T-helper 17 cell (primary cell): ENCODE data around the gene ARIH1. TPM values are rescaled to one million over a fixed set of nuclear protein-coding genes. Genes with fewer than 3 reads are reported as not detected.
A peak's percentile ranks its signal among the peaks of the same experiment; 100 is the strongest.

Experiments
- ATAC-seq: fragments of 150-1000 bp; cut with Tn5 transposase; 2 replicates; pipeline ENCODE4 v1.10.0; 2021; ENCODE audit warnings: mild to moderate bottlenecking, moderate library complexity
- DNase-seq, 3 donors: peaks; one replicate each; pipeline versions ENCODE4 v3.0.0 to v3.0.0-alpha.2; 2020 to 2021
- H3K9me3 ChIP-seq: one replicate; pipeline ENCODE4 v1.7.0; 2013; ENCODE audit warnings: low read length, mild to moderate bottlenecking; ENCODE audit not compliant: control insufficient read depth, poor library complexity, severe bottlenecking
- H3K27ac Mint-ChIP-seq: one replicate; pipeline ENCODE4 v1.8.0; 2022; ENCODE audit warnings: mild to moderate bottlenecking, moderate library complexity, mixed read lengths
- H3K27me3 Mint-ChIP-seq: one replicate; pipeline ENCODE4 v1.8.0; 2022; ENCODE audit warnings: mixed read lengths
- H3K36me3 Mint-ChIP-seq: one replicate; pipeline ENCODE4 v1.8.0; 2022; ENCODE audit warnings: low read depth, mixed read lengths
- H3K4me1 Mint-ChIP-seq: one replicate; pipeline ENCODE4 v1.8.0; 2022; ENCODE audit warnings: mild to moderate bottlenecking, mixed read lengths
- H3K4me3 Mint-ChIP-seq: one replicate; pipeline ENCODE4 v1.8.0; 2022; ENCODE audit warnings: mild to moderate bottlenecking, moderate library complexity, mixed read lengths
- total RNA-seq, 4 donors: library from RNA in 2 of 4; stranded (reverse) in 2 of 4; gene quantifications; one replicate each; pipeline ENCODE4 v1.2.3 and lab custom pipeline; 2022 to 2026

ARIH1 gene
- total RNA-seq, 2 donors from 2014 or later = 202 to 238 TPM

DNA sequence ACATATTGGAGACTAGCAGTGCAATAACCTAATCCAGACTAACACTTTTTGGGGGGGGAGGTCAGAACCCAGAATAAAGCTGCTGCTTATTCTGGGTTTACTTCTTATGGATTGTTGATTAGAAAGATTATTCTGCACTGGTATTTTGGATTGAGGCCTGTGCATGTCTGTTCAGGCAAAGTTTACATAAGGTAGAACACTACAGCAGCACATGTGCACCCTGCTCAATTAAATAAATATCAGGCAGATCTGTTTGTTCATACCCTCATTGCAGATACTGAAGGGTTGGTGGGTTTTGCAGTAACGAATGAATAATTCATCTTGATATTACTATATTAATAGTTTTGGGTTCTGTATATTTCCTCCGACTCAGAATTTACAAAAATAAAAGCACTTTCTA is 19.1 kb downstream of the ARIH1 start:
- DNase-seq = no peak
- H3K4me3 Mint-ChIP-seq = no peak overlapping the region
- no peaks in the 10 kb centered on the region for H3K27me3 Mint-ChIP-seq
- no peak for ATAC-seq
- H3K27ac Mint-ChIP-seq = no peak overlapping the region
- H3K4me1 Mint-ChIP-seq = peaks cover 53% of the 10 kb centered on the region
- H3K9me3 ChIP-seq = no peaks in the 10 kb centered on the region
- peaks cover 3% of the 10 kb centered on the region for H3K36me3 Mint-ChIP-seq

GRCh38 chr15:72495007-72495406 is 20.9 kb downstream of the ARIH1 start:
- peaks cover 3% of the 10 kb centered on the region for H3K36me3 Mint-ChIP-seq
- H3K27me3 Mint-ChIP-seq = no peaks in the 10 kb centered on the region
- peaks cover 55% of the 10 kb centered on the region for H3K4me1 Mint-ChIP-seq
- H3K27ac Mint-ChIP-seq = peak overlapping the region; percentile 54
- ATAC-seq (no peak), DNase-seq (no peak)
- H3K4me3 Mint-ChIP-seq = peak overlapping the region; percentile 47
- no peaks in the 10 kb centered on the region for H3K9me3 ChIP-seq

DNA sequence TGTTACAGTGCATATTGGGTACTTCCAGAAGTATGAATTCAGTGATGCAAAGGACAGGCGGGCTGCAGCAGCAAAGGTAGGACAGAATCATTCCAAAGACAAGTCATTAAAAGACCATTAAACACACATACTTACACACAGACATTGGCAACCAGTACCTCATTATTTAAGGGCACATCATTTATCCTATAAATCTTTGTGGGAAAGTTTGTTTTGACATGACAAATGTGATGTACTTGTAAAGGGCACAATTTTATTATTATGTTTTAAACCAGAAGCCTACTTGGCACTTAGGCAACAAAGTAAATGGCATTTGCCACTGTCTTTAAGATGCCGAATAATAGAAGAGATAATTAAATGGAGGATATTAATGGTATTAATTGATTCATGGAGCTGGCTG is 22.7 kb downstream of the ARIH1 start:
- DNase-seq (no peak), ATAC-seq (no peak)
- H3K27ac Mint-ChIP-seq = no peak overlapping the region
- H3K4me3 Mint-ChIP-seq = no peak overlapping the region
- peaks cover 47% of the 10 kb centered on the region for H3K4me1 Mint-ChIP-seq
- H3K36me3 Mint-ChIP-seq = peaks cover 3% of the 10 kb centered on the region
- no peaks in the 10 kb centered on the region for H3K27me3 Mint-ChIP-seq
- H3K9me3 ChIP-seq = no peaks in the 10 kb centered on the region

- H3K27ac Mint-ChIP-seq = no peak overlapping the region
- ATAC-seq (no peak), DNase-seq (no peak)
- peaks cover 3% of the 10 kb centered on the region for H3K36me3 Mint-ChIP-seq
- no peaks in the 10 kb centered on the region for H3K27me3 Mint-ChIP-seq
- no peaks in the 10 kb centered on the region for H3K9me3 ChIP-seq
- H3K4me3 Mint-ChIP-seq = no peak overlapping the region
- H3K4me1 Mint-ChIP-seq = peaks cover 49% of the 10 kb centered on the region
Observed at GRCh38 chr15:72497402-72497801, 23.3 kb downstream of the ARIH1 start.

GRCh38 chr15:72502220-72502809 is 28.2 kb downstream of the ARIH1 start:
- Mint-ChIP-seq H3K4me1 (peaks cover 42% of the 10 kb centered on the region), H3K36me3 (no peaks in the 10 kb centered on the region), H3K27me3 (no peaks in the 10 kb centered on the region), H3K27ac (peak overlapping the region; percentile 56), H3K4me3 (no peak overlapping the region)
- DNase-seq = no peak
- H3K9me3 ChIP-seq = no peaks in the 10 kb centered on the region
- no peak for ATAC-seq

- peak overlapping the region; percentile 56 for H3K27ac Mint-ChIP-seq
Observed at GRCh38 chr15:72503147-72503546, 29.0 kb downstream of the ARIH1 start.

GRCh38 chr15:72507402-72508092 is 33.4 kb downstream of the ARIH1 start:
- H3K27ac Mint-ChIP-seq = peak overlapping the region; percentile 43
- H3K4me1 Mint-ChIP-seq = peaks cover 45% of the 10 kb centered on the region
- ATAC-seq (no peak), DNase-seq (no peak)
- peak overlapping the region; percentile 12 for H3K4me3 Mint-ChIP-seq
- no peaks in the 10 kb centered on the region for H3K27me3 Mint-ChIP-seq
- no peaks in the 10 kb centered on the region for H3K9me3 ChIP-seq
- H3K36me3 Mint-ChIP-seq = no peaks in the 10 kb centered on the region

More at GRCh38 chr15:72503147-72503546, 29.0 kb downstream of the ARIH1 start:
- Mint-ChIP-seq H3K4me3 (no peak overlapping the region), H3K27me3 (no peaks in the 10 kb centered on the region), H3K36me3 (no peaks in the 10 kb centered on the region), H3K4me1 (peaks cover 40% of the 10 kb centered on the region)
- H3K9me3 ChIP-seq = no peaks in the 10 kb centered on the region
- DNase-seq (no peak), ATAC-seq (peak; percentile 58)

GRCh38 chr15:72509484-72509883 is 35.4 kb downstream of the ARIH1 start:
- H3K4me1 Mint-ChIP-seq = peaks cover 38% of the 10 kb centered on the region
- no peak overlapping the region for H3K4me3 Mint-ChIP-seq
- H3K27me3 Mint-ChIP-seq = no peaks in the 10 kb centered on the region
- H3K27ac Mint-ChIP-seq = peak overlapping the region; percentile 19
- H3K9me3 ChIP-seq = no peaks in the 10 kb centered on the region
- ATAC-seq (no peak), DNase-seq (no peak)
- no peaks in the 10 kb centered on the region for H3K36me3 Mint-ChIP-seq

DNA sequence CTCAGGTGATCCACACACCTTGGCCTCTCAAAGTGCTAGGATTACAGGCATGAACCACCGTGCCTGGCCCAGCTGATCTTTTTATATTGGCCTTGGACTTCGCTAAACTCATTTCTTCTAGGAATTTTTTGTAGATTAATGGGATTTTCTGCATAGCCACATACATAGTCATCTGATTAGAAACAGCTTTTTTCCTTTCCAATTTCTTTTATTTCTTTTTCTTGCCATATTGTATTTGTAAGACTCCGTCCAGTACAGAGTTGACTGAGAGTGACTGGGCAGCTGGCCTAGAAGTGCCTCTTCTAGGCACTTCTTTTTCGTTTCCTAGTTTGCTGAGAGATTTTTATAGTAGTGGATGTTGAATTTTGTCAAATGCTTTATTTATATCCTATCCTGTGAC is 37.4 kb downstream of the ARIH1 start:
- no peak for ATAC-seq
- Mint-ChIP-seq H3K27me3 (no peaks in the 10 kb centered on the region), H3K4me1 (peaks cover 41% of the 10 kb centered on the region), H3K27ac (no peak overlapping the region), H3K36me3 (no peaks in the 10 kb centered on the region), H3K4me3 (peak overlapping the region; percentile 25)
- no peak for DNase-seq
- no peaks in the 10 kb centered on the region for H3K9me3 ChIP-seq

GRCh38 chr15:72515591-72516389 is 41.7 kb downstream of the ARIH1 start:
- Mint-ChIP-seq H3K27me3 (no peaks in the 10 kb centered on the region), H3K4me1 (peaks cover 36% of the 10 kb centered on the region), H3K36me3 (no peaks in the 10 kb centered on the region), H3K4me3 (no peak overlapping the region), H3K27ac (peak overlapping the region; percentile 48)
- no peaks in the 10 kb centered on the region for H3K9me3 ChIP-seq
- ATAC-seq = no peak
- no peak for DNase-seq

DNA sequence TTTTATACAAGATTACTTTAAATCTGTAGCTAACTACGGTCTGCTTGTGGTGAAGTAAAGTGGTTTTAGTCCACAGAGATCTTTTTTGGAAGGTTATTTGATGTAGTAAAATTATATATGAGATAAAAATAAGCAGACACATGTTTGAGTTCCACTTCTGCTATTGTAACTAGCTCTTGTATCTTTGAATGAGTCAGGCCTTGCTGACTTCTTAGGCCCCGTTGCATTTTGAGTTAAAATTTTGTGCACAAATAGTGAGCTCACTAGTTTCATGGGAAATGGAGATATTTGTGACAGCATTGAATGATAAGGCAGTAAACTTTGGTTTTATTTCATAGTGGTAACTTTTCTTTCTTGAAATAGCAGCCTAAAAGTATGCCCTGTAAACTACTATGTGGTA is 42.6 kb downstream of the ARIH1 start:
- peaks cover 1% of the 10 kb centered on the region for H3K36me3 Mint-ChIP-seq
- no peaks in the 10 kb centered on the region for H3K9me3 ChIP-seq
- peak; percentile 13 for ATAC-seq
- DNase-seq = no peak
- H3K4me1 Mint-ChIP-seq = peaks cover 32% of the 10 kb centered on the region
- no peaks in the 10 kb centered on the region for H3K27me3 Mint-ChIP-seq
- H3K27ac Mint-ChIP-seq = peak overlapping the region; percentile 48
- H3K4me3 Mint-ChIP-seq = peak overlapping the region; percentile 43

DNA sequence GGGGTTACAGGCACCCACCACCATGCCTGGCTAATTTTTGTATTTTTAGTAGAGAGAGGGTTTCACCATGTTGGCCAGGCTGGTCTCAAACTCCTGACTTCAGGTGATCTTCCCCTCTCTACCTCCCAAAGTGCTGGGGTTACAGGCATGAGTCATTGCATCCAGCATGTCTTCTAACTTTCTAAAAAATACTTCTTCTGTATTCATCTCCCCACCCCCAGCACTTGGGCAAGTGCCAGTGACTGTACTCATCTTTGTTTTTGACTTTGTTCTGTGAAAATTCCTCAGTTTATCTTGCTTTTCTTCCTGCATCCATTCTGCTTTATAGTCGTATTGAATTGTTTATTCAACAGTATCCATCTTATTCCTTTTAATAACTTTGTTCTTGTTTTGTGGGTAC is 47.6 kb downstream of the ARIH1 start:
- ATAC-seq (no peak), DNase-seq (no peak)
- H3K9me3 ChIP-seq = no peaks in the 10 kb centered on the region
- Mint-ChIP-seq H3K4me1 (peaks cover 19% of the 10 kb centered on the region), H3K27me3 (no peaks in the 10 kb centered on the region), H3K4me3 (peak overlapping the region; percentile 55), H3K36me3 (peaks cover 2% of the 10 kb centered on the region), H3K27ac (peak overlapping the region; percentile 91)

DNA sequence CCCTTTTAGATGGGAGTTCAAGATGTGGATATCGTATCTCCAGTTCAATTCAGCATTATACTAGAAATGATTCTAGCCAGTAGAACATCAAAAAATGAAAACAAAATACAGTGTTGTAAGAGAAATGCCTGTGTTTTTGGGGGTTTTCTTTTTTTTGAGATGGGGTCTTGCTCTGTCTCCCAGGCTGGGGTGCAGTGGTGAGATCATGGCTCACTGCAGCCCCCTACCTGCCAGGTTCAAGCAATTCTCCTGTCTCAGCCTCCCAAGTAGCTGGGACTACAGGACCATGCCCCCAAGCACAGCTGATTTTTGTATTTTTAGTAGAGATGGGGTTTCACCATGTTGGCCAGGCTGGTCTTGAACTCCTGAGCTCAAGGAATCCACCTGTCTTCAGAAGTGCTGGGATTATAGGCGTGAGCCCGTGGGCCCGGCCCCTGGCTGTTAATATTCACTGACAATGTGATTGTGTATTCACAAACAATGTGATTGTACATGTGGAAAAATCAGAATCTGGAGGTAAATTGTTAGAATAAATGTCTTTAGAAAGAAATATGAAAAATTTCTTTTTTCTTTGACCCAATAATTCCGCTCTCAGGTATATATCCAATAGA is 59.0 kb downstream of the ARIH1 start:
- H3K36me3 Mint-ChIP-seq = peaks cover 2% of the 10 kb centered on the region
- no peak overlapping the region for H3K4me3 Mint-ChIP-seq
- H3K9me3 ChIP-seq = no peaks in the 10 kb centered on the region
- peak; percentile 51 for ATAC-seq
- peak overlapping the region; percentile 21 for H3K27ac Mint-ChIP-seq
- peaks cover 44% of the 10 kb centered on the region for H3K4me1 Mint-ChIP-seq
- DNase-seq = no peak
- H3K27me3 Mint-ChIP-seq = no peaks in the 10 kb centered on the region
